K562 (cell line): ENCODE results near the gene DCAF7. TPM values are rescaled to one million over a fixed set of nuclear protein-coding genes. Genes with fewer than 3 reads are reported as not detected.

Source experiments
- ATAC-seq: fragments of 200-7000 bp; cut with Tn5 transposase; 3 replicates; pipeline ENCODE4 v1.9.1; 2020; ENCODE audit warnings: moderate library complexity
- BruUV-seq: library from RNA; stranded (reverse); fragments of 400-500 nt; replicated peaks from 2 replicates; lab custom pipeline; 2021; lab: Mats Ljungman, UMichigan
- CTCF ChIA-PET: fragments of 300-600 bp; formaldehyde crosslinking; extraction: SDS; loops from one replicate; lab custom pipeline; 2021; ENCODE audit warnings: low intra/inter-chr PET ratio; lab: Yijun Ruan, JAX
- POLR2A ChIA-PET: fragments of 300-600, 350-650 bp; sonication (Branson Sonifier 250); formaldehyde crosslinking; extraction: SDS; loops from one replicate; lab custom pipeline; 2021; ENCODE audit warnings: antibody characterized with exemption, inconsistent platforms; lab: Yijun Ruan, JAX
- DNase-seq, 4 experiments: peaks; one replicate each; pipeline versions ENCODE4 v3.0.0 to v3.0.0-alpha.2; 2011 to 2018; ENCODE audit warnings: low spot score in 3 of 4, mixed read lengths in 3 of 4; ENCODE audit errors: extremely low read depth in 1 of 4
- FAIRE-seq: peaks from 2 replicates; lab custom pipeline; 2011; peaks lifted over from hg19 to GRCh38; lab: Jason Lieb, UNC
- H2AFZ ChIP-seq: 2 replicates; pipeline ENCODE4 v1.6.0; 2011; ENCODE audit warnings: low read depth, low read length, control low read depth, inconsistent platforms
- H3K27ac ChIP-seq: fragments of 200-600 bp; 3 replicates; pipeline ENCODE4 v1.8.0; 2011; ENCODE audit warnings: low read depth, mild to moderate bottlenecking, control low read depth, inconsistent platforms, low read length, moderate library complexity, mixed read lengths; ENCODE audit errors: extremely low read depth
- H3K27me3 ChIP-seq, 2 experiments: fragments of 300-600 bp in 1 of 2; 2 replicates in 1 of 2; 3 replicates in 1 of 2; pipeline versions ENCODE4 v1.6.0 to v1.8.0; 2011; ENCODE audit warnings: inconsistent platforms in 2 of 2, low read length in 2 of 2, mild to moderate bottlenecking in 1 of 2, mixed read lengths in 1 of 2, moderate library complexity in 1 of 2; ENCODE audit not compliant: control insufficient read depth in 2 of 2, insufficient read depth in 2 of 2
- H3K36me3 ChIP-seq: fragments of 300-600 bp; 3 replicates; pipeline ENCODE4 v1.8.0; 2011; ENCODE audit warnings: mild to moderate bottlenecking, low read length, inconsistent platforms; ENCODE audit not compliant: control insufficient read depth, insufficient read depth
- H3K4me1 ChIP-seq, 2 experiments: fragments of 200-600 bp in 1 of 2; replicated peaks in 1 of 2; 2 replicates in 1 of 2; 3 replicates in 1 of 2; pipeline versions ENCODE4 v1.5.1 to v1.8.0; 2011; ENCODE audit warnings: inconsistent platforms in 2 of 2, low read length in 2 of 2, mild to moderate bottlenecking in 1 of 2, mixed read lengths in 1 of 2, moderate library complexity in 1 of 2; ENCODE audit not compliant: control insufficient read depth in 2 of 2, insufficient read depth in 2 of 2
- H3K4me2 ChIP-seq: 2 replicates; pipeline ENCODE4 v1.6.1; 2011; ENCODE audit warnings: low read length, control low read depth, inconsistent platforms, mixed read lengths; ENCODE audit not compliant: insufficient read depth
- H3K4me3 ChIP-seq: fragments of 200-600 bp; sonication (generic), shearing (Covaris generic); 2 replicates; pipeline ENCODE4 v1.5.1; 2016; ENCODE audit warnings: control low read depth, inconsistent platforms
- H3K79me2 ChIP-seq: fragments of 200-600 bp; 3 replicates; pipeline ENCODE4 v1.8.0; 2011; ENCODE audit warnings: low read length, inconsistent platforms; ENCODE audit not compliant: control insufficient read depth, insufficient read depth
- H3K9ac ChIP-seq, 2 experiments: 2 replicates each; pipeline versions ENCODE4 v1.6.0 to v1.6.1; 2011; ENCODE audit warnings: low read depth in 2 of 2, low read length in 2 of 2, control low read depth in 1 of 2, inconsistent platforms in 1 of 2, mild to moderate bottlenecking in 1 of 2, mixed read lengths in 1 of 2; ENCODE audit not compliant: insufficient read depth in 1 of 2
- H3K9me1 ChIP-seq: one replicate; pipeline ENCODE4 v1.6.0; 2011; ENCODE audit warnings: inconsistent platforms, mild to moderate bottlenecking, low read length, moderate library complexity; ENCODE audit not compliant: control insufficient read depth, insufficient read depth
- H3K9me3 ChIP-seq: replicated peaks from 2 replicates; pipeline ENCODE4 v1.5.1; 2011; ENCODE audit warnings: low read depth, low read length, inconsistent platforms; ENCODE audit not compliant: control insufficient read depth, insufficient read depth
- H4K20me1 ChIP-seq: replicated peaks from 2 replicates; pipeline ENCODE4 v1.6.1; 2011; ENCODE audit warnings: low read length, inconsistent platforms, mixed read lengths; ENCODE audit not compliant: control insufficient read depth, insufficient read depth
- ARID3A ChIP-seq: IDR thresholded peaks from 2 replicates; pipeline ENCODE4 v1.6.1; 2012; ENCODE audit warnings: low read depth, low read length, improper control_type of control experiment, borderline replicate concordance
- IFI16 ChIP-seq: fragments of 250-450 bp; sonication (Bioruptor Pico); IDR thresholded peaks from 2 replicates; pipeline ENCODE4 v2.1.2; 2022; ENCODE audit warnings: mild to moderate bottlenecking, inconsistent platforms
- PCBP1 ChIP-seq: fragments of 200-400 bp; formaldehyde crosslinking; IDR thresholded peaks from 2 replicates; pipeline ENCODE4 v1.6.1; 2018; ENCODE audit warnings: mild to moderate bottlenecking, low read depth, low read length; ENCODE audit not compliant: poor library complexity, severe bottlenecking
- SRF ChIP-seq, 2 experiments: fragments of 250-450, 450-650 bp in 1 of 2; sonication (Bioruptor Pico) in 1 of 2; sonication (generic) in 1 of 2; formaldehyde crosslinking; IDR thresholded peaks; 2 replicates each; pipeline versions ENCODE4 v1.5.0 to v1.5.1; 2020 to 2022; ENCODE audit warnings: mild to moderate bottlenecking in 1 of 2, missing genetic modification reagents in 1 of 2
- TCF3 ChIP-seq: sonication (generic); formaldehyde crosslinking; IDR thresholded peaks from 2 replicates; pipeline ENCODE4 v1.4.0; 2020; ENCODE audit warnings: mild to moderate bottlenecking, missing genetic modification reagents
- THAP12 ChIP-seq: fragments of 250-450 bp; sonication (Bioruptor Pico); IDR thresholded peaks from 2 replicates; pipeline ENCODE4 v1.9.0; 2021; ENCODE audit warnings: mild to moderate bottlenecking, inconsistent platforms
- ZBTB11 ChIP-seq, 3 experiments: fragments of 200-800 bp in 1 of 3; fragments of 250-450 bp in 1 of 3; fragments of 450-650 bp in 1 of 3; sonication (Bioruptor Pico) in 1 of 3; sonication (Bioruptor generic) in 1 of 3; formaldehyde crosslinking in 1 of 3; IDR thresholded peaks; 2 replicates each; pipeline versions ENCODE4 v1.6.1 to v1.8.0; 2016 to 2022; ENCODE audit warnings: mild to moderate bottlenecking in 2 of 3, missing genetic modification characterization in 2 of 3, missing compliant biosample characterization in 1 of 3, moderate library complexity in 1 of 3
- WGBS: fragments of 100-300 bp; shearing (Covaris generic); methylation state at CpG from one replicate; pipeline ENCODE4 v1.1.6; 2016; ENCODE audit warnings: low coverage, mixed read lengths; ENCODE audit not compliant: insufficient coverage; ENCODE audit errors: missing lambda C conversion rate; 5-methylcytosine and 5-hydroxymethylcytosine counted together
- in situ Hi-C: fragments of 300-500 bp; cut with MboI; formaldehyde crosslinking; loops from 4 replicates; pipeline ENCODE4 v1.15.0; 2018; ENCODE audit warnings: inconsistent platforms, mixed read lengths
- intact Hi-C: fragments of 100-400 bp; cut with micrococcal nuclease; formaldehyde crosslinking; loops from 2 replicates; pipeline ENCODE4 v1.14.2; 2022
- polyA plus RNA-seq, 8 experiments: library from polyadenylated mRNA; depleted of rRNA in 4 of 8; stranded (reverse) in 5 of 8; unstranded in 3 of 8; fragments of >200 nt; fragmentation: Nextera tagmentation in 2 of 8; fragmentation: Illumina TruSeq in 1 of 8; extraction: Ambion mirVana in 2 of 8; extraction: Trizol in 1 of 8; gene quantifications; 2 replicates each; pipeline versions ENCODE4 v1.2.1 to v1.2.3, GENCODE V29; 2011 to 2014; ENCODE audit warnings: inconsistent platforms in 1 of 8, missing spikeins in 1 of 8
- total RNA-seq, 7 experiments: library from RNA; depleted of rRNA in 6 of 7; stranded (reverse); fragments of >200 nt in 6 of 7; fragmentation: Illumina TruSeq in 2 of 7; extraction: Trizol in 2 of 7; gene quantifications; 2 replicates each; pipeline versions ENCODE4 v1.2.1 to v1.2.3, GENCODE V29; 2011 to 2021; ENCODE audit warnings: low replicate concordance in 1 of 7

DCAF7 gene
- total and polyA plus RNA-seq, 9 of the 15 experiments (the other 6 are each of a cell fraction or from before 2014, with no cell fraction given), result 30.8 to 123 (median 40.2) TPM

- no peak overlapping the region for H3K9ac ChIP-seq
- no peak overlapping the region for H3K4me2 ChIP-seq
- H3K4me1 ChIP-seq, result no peaks in the 10 kb centered on the region
- WGBS, result 93% methylated on average over 10 of the region's 10 CpGs
- no peaks in the 10 kb centered on the region for H3K27me3 ChIP-seq
- FAIRE-seq, result no peak
- ChIA-PET POLR2A (interaction anchor here (3.4 kb wide), 1 partner anchor 11 kb away, joined by 14 read pairs; the partner anchor contains the start of gene MAP3K3), CTCF (interaction anchor here (0.5 to 2.5 kb wide), 2 partner anchors 125 to 186 kb away, joined by 3 to 36 read pairs; no protein-coding TSS in a partner anchor)
- TF ChIP-seq IFI16 (CRISPR knock-in tag), result no peak
- TF ChIP-seq ARID3A, result no peak
- no peak for TF ChIP-seq SRF (CRISPR knock-in tag; IDR thresholded peaks at IDR 0.05)
- TF ChIP-seq TCF3 (CRISPR knock-in tag), result no peak
- TF ChIP-seq PCBP1, result no peak
- TF ChIP-seq THAP12 (CRISPR knock-in tag), result no peak
- TF ChIP-seq ZBTB11 (CRISPR knock-in tag; IDR thresholded peaks at IDR 0.05), result peak in 1 of 3 experiments; percentile 22; a peak in 1 of 6 replicates
- no peak overlapping the region for H3K4me3 ChIP-seq
- no TSS peak for BruUV-seq
- H3K9me1 ChIP-seq, result no peaks in the 10 kb centered on the region
- H4K20me1 ChIP-seq, result no peaks in the 10 kb centered on the region
- H3K36me3 ChIP-seq, result peaks cover 35% of the 10 kb centered on the region
- no peaks in the 10 kb centered on the region for H3K9me3 ChIP-seq
- DNase-seq, result no peak
- ATAC-seq, result no peak
- no peak overlapping the region for H2AFZ ChIP-seq
- in situ Hi-C loops (no loop called here), intact Hi-C loops (loop anchor here (5.0 kb wide), 2 partner anchors 129 to 529 kb away; no protein-coding TSS in a partner anchor)
- H3K27ac ChIP-seq, result no peak overlapping the region
- H3K79me2 ChIP-seq, result no peaks in the 10 kb centered on the region
Observed at GRCh38 chr17:63610854-63611253, 60.6 kb downstream of the DCAF7 start.
